GM19395 (cell line): ENCODE measurements around the gene JMJD6.
"Not testable (repeated sequence)": the region's sequence is repeated elsewhere in the genome, so short reads cannot be mapped to it uniquely, and the experiment has no call there.

Source experiments
- ATAC-seq: cut with Tn5 transposase; IDR thresholded peaks from one replicate; pipeline ENCODE4 v1.9.1; 2021; ENCODE audit warnings: mild to moderate bottlenecking, moderate library complexity; ENCODE audit not compliant: unreplicated experiment

JMJD6 gene

DNA sequence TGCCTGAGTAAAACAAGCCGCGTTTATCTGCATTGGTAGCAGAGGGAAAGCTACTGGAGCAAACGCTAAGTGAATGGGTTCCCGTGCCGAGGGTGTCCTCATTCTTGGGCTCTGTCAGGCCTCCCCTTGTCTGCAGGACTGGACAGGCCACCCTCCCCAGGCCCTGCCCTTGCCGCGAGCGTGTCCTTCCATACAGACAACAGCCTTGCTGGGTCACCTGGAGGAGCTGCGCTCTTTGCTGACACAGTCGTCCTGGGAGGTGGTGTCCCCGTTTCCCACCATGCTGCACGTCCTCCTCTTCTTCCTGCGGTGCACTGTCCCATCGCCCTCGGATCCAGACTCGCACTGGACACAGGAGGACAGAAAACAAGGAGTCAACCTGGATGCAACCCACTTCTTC, 7.9 kb downstream of the JMJD6 start:
- no peak for ATAC-seq

DNA sequence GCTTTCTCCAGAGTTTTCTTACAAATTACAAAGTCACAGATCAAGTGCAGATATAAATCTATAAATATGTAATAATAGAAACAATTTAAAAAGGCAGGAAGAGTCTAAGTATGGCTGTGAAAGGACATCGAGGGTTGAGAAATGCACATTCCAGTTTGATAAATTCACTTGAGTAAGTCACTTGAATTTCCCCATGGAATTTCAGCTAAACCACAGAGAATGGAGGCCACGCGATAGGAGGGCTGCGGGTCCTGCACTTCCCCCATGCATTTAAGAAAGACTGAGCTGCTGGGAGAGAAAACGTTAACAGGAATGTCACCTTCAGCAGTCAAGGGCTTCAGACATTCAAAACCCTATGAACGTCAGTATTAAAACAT, 9.6 kb downstream of the JMJD6 start:
- ATAC-seq: no peak

DNA sequence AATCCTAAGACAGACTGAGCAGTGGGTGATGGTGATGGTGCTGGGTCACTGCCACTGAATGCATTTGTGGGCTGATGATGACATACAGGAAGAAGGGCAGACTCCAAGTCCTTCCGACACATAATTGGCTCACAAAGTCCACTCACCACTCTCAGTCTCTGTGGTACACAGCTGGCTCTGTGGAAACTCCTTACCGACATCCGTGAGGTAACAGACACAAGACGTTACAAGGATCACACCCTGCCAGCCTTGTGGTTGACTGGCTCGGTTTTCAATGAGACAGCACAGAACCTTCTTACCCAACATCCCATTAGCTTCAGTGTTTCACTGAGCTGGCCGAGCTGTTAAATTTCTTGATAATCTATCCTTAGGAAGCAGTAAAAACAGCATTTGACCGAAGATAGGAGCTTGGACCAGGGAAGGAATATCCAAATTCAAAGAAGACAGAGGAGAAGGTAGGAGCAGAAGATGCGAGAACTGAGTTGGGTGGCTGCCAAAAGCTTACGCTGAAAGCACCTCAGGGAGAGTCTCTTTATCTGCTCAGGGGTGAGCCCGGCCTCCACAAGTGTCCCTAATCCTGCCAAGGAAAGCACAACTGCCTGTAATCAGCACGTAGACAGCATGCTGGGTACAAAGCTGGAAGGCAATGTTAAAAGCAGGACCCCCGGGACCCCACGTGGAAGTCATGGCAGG, 10.1 kb downstream of the JMJD6 start:
- no peak for ATAC-seq

DNA sequence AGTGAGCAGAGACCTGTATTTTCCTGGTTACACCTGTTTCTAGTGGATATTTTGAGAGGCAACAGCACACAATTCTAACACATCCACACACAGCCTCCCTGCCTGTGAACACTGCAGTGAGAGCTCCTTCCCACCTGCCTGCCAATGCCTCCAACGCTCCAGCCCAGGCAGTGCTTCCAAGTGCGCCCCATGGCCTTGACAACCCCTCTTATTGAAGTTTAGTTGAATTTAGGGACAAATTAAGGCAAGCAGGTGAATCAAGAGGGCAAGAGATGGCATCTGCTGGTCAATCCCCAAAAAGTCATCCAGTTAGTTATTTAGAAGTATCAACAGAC, 10.9 kb downstream of the JMJD6 start:
- no peak for ATAC-seq

DNA sequence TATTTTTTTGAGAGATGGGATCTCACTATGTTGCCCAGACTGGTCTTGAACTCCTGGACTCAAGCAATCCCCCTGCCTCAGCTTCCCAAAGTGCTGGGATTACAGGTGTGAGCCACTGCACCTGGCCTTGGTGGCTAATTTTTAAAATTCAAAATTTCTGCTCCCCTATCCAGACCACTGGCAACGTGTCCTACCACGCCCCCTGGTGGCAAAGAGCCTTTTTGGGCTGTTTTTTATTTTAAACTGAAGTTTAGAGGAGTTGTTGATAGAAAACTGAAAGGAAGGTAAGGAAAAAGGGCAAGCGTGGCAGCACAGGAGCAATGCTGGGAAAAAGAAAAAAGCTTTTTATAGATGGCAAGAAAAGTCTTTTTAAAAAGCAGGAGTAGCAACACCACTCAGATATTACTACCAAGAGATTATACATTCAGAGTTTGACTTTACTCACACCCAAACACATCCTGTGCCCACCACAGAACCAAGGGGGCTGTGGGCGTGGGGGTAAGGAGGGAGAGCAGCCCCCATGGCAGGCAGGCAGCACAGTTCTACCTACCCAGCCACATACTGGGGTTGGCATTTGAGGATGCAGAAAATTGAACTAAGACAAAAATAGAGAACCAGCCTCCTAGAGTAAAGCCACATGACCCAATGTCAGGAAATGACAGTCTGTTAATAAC, 11.4 kb downstream of the JMJD6 start:
- ATAC-seq: no peak

DNA sequence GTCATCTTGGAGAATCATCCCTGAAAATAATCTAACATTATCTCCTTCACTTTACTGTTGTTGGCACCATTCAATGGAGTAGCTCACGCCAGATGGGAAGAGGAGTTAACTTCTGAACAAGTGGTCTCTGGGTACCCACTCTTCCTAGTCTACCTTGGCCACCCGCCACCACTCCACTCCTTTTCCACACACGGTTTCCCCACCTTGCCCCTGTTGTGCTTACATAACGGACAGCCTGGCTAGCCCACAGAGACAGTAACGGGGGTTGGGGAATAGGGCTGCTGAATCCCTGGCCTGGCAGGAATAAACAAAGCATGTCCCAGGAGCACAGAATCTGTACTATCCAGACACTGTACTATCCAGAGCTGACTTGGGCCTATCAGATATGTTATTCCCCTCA, 12.1 kb downstream of the JMJD6 start:
- ATAC-seq: no peak

DNA sequence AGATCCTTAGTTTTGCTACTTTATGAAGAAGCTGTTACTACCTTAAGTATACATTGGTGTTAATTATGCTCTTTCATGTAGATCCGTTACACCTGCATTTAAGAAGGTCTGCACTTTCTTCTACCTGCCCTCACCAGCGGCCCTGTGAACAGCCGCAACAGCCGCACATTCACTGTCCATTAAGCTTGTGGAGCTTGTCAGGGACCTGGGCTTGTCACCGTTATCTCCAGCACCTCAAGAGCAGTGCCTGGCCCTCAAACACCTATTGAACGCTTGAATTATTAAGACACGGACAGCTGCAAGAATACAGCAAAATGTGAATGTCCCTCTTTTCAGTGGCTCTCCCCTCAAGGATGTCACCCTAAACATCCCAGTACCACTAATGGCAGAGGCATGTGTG, 12.6 kb downstream of the JMJD6 start:
- no peak for ATAC-seq

DNA sequence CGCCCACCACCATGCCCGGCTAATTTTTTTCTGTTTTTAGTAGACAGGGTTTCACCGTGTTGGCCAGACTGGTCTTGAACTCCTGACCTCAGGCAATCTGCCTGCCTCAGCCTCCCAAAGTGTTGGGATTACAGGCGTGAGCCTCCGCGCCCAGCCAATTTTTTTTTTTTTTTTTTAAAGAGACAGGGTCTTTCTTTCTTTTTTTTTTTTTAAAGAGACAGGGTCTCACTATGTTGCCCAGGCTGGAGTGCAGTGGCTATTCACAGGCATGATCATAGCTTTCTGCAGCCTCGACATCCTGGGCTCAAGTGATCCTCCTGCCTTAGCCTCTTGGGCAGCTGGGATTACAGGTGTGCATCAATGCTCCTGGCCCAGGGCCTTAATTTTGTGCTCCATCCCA, 14.1 kb downstream of the JMJD6 start:
- not testable (repeated sequence) for ATAC-seq

DNA sequence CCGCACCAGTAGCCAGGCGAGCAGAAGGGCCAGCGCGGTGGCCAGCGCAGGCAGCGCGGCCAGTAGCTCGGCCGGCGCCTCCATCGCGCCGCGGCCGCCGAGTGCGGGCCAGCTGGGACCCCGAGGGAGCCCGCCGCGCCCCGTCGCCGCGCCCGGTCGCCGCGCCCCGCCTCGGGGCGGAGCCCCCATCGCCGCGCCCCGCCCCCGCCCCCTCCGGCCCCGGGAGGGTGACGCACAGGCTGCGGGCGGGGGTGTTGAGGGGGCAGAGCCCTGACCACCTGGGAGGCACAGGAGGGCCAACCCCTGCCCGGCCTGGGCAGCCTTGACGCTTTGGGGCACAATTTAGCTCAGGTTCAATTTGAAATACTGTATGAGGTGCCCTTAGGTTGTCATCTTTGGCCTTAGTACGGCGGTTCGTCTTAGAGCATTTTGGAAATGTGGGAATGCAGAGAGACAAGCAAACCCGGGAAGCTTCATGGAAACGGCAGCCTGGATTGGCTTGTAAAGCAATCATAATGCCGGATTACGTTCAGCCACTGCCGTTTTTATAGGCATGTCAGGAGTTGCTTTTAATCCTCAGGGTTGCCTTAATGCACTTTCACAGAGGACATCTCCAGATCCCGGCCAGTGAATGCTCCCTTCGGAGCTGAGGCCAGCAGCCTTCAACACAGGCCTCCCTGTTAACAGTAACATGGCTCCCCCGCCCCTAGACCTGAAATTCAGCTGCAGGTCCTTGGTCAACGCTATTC, 15.4 kb downstream of the JMJD6 start, which contains the start of gene MXRA7:
Gene MXRA7 (minus strand): TSS at position 103 of the 749 bp plus-strand sequence. CDS start 19 bp downstream, at position 84.
- no peak for ATAC-seq

DNA sequence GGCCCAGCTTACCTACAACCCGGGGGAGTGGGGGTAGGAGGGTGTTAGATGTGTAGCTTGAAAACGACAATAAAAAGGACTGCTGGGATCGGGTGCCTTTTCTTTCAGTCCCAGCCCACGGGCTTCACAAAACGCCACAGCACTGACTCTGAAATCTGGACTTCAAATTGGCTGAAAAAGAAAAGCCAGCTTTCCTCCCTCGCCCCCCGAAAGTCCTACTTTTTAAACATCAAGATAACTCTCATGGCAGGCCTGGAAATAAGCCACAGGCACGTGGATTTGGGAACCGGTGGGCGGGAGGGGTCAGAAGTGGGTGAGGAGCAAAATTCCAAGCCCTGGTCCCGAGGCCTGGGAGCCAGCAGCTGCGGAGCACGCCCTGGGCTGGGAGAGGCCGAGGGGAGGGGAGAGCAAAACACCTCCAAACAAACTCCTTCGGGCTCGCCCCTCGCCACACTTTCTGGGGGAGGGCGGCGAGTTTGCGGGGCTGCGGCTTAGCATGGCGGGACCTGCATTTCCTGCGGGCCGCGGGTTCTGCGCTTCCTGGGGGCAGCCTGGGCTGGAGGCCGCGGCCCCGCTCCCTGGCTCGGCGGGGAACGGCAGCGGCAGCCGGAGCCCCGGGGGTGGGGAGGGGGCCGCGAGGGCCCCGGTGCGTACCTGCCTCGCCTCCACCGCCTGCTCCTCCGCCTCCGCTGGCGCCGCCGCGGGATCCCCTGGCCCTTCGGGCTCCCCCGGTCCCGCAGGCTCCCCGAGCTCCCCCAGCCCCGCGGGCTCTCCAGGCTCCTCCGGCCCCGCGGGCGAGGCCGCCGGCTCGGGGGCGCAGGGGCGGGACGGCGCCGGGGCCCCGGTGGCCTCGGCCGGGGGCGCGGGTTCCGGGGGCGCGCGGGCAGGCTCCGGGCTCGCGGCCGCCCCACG, 16.2 kb downstream of the JMJD6 start:
- ATAC-seq: not testable (repeated sequence)

DNA sequence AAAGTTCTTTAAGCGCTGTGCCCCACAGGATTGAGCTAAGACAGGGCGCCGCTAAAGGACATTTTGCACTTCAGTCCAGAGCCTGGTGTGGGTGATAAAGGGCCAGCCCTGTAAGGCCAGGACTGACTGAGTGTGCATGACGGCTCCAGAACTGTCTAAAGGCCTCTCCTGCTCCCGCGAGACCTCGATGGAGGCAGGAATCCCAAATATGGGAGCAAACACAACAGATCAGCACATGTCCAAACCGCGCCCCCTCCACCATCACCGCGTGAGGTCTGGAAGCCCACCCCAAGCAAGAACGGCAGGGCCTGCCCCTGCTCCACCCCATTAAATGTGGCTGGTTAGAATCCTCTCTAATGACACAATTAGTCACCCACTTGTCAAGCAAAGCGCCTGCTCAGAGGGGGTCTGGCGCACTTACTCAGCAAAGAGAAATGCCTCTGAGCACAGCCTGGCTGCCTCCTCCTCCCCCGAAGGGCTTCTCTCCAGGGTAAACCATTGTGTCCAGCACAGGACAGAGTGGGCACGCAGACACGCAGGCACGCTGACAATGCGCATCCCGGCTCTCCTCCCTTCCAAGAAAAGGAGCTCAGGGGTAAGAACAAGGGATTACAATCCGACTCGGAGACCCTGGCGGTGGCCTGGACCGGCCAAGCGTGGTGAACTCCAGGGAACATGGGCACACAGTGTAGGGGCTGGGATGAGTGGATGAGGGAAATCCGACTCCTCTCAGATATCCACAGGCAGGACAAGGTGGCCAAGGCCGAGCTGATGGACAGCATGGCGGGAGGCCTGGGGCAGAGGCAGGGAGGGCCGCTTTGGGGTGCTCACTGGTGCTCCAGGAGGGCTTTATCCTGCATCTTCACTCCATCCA, 17.1 kb downstream of the JMJD6 start:
- no peak for ATAC-seq

DNA sequence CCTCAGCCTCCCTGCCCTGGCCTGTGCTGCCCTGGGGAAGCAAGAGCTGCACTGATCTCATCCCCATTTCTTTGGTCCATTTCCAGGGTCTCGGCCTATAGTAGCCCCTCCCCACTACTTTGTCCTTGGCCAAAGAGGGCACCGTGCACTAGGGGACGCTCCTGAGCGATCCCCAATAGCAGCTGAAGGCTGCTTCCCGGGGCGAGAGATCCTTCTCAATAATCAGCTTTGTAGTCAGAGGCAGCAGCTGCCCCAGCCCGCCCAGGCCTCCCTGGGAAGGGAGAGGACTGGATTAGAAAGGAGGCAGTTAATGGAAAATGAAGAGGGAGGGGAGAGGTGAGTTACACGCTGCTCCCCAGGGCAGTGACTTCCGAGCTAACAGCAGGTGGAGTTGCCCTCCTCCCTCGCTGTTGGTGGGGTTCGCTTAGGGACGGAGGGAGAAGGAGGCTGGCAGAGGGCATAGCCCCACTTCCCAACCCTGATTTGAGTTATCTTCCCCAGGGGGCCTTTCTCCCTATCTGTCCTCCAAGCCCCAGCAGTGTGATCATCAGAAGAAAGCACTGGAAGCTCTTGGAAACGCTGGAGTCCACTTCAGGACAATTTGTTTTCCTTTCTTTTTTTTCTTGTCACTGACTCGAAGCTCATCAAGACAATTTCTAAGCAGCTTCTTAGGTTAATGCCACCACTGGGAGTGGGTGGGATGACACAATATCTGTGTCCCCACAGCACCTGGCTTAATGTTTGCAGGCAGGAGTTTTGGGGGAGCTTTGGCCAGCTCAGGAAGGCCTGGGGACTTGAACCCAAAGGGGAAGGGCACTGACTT, 18.2 kb downstream of the JMJD6 start:
- ATAC-seq: no peak

DNA sequence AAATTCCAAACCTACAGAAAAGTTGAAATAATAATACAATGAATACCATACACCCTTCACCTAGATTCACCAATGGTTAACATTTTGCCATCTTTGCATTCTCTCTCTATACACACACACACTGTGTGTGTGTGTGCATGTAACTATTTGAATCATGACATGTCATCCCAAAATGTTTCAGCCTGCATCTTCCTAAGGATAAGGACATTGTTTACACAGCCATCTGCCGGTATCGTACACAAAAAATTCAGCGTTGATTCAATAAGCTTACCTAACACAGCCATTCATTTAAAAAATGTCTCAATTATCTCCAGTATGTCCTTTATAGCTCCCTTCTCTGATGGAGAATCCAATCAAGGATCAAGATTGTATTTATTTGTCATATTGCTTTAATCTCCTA, 19.6 kb downstream of the JMJD6 start:
- no peak for ATAC-seq

DNA sequence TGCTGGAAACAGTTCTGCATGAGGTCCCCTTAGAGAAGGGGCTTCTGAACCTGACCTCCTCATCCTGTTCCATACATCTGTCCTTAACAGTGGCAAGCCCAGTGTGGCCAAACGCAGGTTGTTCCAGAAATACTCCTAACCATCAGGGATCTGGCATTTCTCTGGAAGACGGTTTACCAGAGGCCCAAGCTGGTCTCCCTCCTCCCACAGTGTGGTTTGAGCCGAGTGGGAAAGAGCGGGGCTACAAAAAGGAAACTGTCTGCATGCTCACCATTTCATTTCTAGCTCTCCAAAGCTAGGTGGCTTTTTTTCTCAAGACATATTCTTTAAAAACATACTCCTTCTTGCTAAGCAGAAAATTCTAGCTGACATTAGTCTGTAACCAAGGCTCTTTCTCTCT, 21.6 kb downstream of the JMJD6 start:
- ATAC-seq: no peak

DNA sequence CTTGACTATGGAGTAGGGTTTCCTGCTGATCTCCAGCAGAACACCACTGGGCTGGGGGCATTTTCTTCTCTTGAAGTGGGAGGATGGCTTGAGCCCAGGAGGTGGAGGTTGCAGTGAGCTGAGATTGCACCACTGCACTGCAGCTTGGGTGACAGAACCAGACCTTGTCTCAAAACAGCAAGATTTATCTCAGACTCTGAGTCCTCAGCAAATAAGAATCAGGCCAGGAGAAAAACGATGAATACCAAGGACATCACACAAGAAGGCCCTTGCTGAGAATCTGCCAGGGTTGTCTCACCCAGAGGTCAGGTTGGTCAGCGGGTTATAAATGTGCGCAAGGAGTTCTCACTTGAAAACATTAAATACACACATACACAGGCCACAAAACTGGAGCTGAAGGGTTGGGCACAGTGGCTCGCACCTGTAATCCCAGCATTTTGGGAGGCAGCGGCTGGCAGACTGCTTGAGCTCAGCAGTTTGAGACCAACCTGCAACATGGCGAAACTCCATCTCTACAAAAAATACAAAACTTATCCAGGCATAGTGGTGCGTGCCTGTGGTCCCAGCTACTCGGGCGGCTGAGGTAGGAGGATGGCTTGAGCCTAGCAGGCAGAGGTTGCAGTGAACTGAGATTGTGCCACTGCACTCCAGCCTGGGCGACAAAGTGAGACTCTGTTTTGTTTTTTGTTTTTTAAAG, 23.3 kb downstream of the JMJD6 start:
- no peak for ATAC-seq

DNA sequence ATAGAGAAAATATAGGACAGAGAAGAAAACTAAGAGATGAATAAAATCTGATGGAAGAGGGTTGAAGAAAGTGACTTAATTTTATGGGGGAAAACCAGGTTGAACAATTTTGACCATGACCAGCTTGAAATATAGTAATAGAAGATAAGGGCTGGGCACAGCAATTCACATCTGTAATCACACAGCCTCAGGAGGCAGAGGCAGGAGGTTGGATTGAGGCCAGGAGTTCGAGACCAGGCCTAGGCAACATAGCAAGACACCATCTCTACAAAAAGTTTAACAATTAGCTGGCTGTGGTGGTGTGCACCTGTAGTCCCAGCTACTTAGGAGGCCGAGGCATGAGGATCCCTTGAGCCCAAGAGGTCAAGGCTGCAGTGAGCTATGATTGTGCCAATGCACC, 24.3 kb downstream of the JMJD6 start:
- no peak for ATAC-seq

DNA sequence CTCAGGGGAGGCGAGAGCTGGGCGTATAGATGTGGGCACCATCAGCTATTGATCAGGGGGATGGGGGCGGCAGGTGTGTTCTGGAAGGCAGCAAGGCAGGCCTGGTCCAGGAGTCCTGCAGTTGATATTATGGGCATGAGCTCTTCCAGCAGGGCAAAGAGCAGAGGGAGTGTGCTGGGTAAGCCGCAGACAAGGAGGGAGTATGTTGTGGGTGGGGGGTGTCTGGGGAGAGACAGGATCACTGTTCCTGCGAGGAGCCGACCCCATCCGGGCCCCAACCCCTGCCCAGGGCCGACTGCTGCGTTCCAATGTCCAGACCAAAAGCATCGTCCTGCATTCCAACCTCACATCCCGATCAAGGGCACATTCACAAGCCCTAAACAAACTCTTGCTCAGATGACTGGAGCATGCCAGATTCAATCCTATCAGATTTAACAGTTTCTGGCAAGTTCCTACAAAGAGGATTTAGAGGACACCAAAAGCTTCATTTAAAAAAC, 24.9 kb downstream of the JMJD6 start:
- ATAC-seq: no peak
